Measurements from ENCODE around the gene MRPL14.

MRPL14 gene

GRCh38 chr6:44171899-44172546 lies 44.8 kb upstream of the MRPL14 start:
- Histone ChIP-seq H3K27me3 (replicated peaks; ENCODE audit: insufficient read depth, low read length) (no peaks in the 10 kb centered on the region; the same call in 1 of the 2 replicates), H3K79me2 (ENCODE audit: low read length) (no peaks in the 10 kb centered on the region), H4K20me1 (ENCODE audit: insufficient read depth, low read length) (no peaks in the 10 kb centered on the region), H3K9me2 (replicated peaks; ENCODE audit: insufficient read depth, low read length) (no peaks in the 10 kb centered on the region), H3K4me1 (ENCODE audit: low read length) (no peaks in the 10 kb centered on the region), H2AFZ (ENCODE audit: low read length) (no peak overlapping the region), H3K27ac (ENCODE audit: low read length) (no peak overlapping the region), H3K36me3 (replicated peaks; ENCODE audit: insufficient read depth, low read length) (no peaks in the 10 kb centered on the region), H3K9me3 (replicated peaks; ENCODE audit: insufficient read depth, low read length) (no peaks in the 10 kb centered on the region), H3K9ac (ENCODE audit: low read length) (no peak overlapping the region), H3K4me3 (ENCODE audit: low read length) (no peak overlapping the region), H3K4me2 (ENCODE audit: low read depth, low read length) (no peak overlapping the region), H3F3A (ENCODE audit: insufficient read depth, low read length) (no peaks in the 10 kb centered on the region)
- TF ChIP-seq EZH2phosphoT487 (IDR thresholded peaks at IDR 0.05; ENCODE audit: low read length): no peak
- no peak for TF ChIP-seq CTCF (IDR thresholded peaks at IDR 0.05; ENCODE audit: low read length)
- no peak for TF ChIP-seq EZH2 (optimal IDR thresholded peaks at IDR 0.05; ENCODE audit: low read depth, low read length)
- no peak for DNase-seq

GRCh38 chr6:44169886-44170570 lies 42.8 kb upstream of the MRPL14 start:
- Histone ChIP-seq H3F3A (ENCODE audit: insufficient read depth, low read length) (no peaks in the 10 kb centered on the region), H3K4me2 (ENCODE audit: low read depth, low read length) (no peak overlapping the region), H3K9me2 (replicated peaks; ENCODE audit: insufficient read depth, low read length) (no peaks in the 10 kb centered on the region), H4K20me1 (ENCODE audit: insufficient read depth, low read length) (no peaks in the 10 kb centered on the region), H2AFZ (ENCODE audit: low read length) (no peak overlapping the region), H3K36me3 (replicated peaks; ENCODE audit: insufficient read depth, low read length) (no peaks in the 10 kb centered on the region), H3K79me2 (ENCODE audit: low read length) (no peaks in the 10 kb centered on the region), H3K9ac (ENCODE audit: low read length) (no peak overlapping the region), H3K9me3 (replicated peaks; ENCODE audit: insufficient read depth, low read length) (no peaks in the 10 kb centered on the region), H3K27ac (ENCODE audit: low read length) (no peak overlapping the region), H3K4me1 (ENCODE audit: low read length) (no peaks in the 10 kb centered on the region), H3K4me3 (ENCODE audit: low read length) (no peak overlapping the region), H3K27me3 (replicated peaks; ENCODE audit: insufficient read depth, low read length) (no peaks in the 10 kb centered on the region; the same call in none of the 2 replicates)
- no peak for TF ChIP-seq CTCF (IDR thresholded peaks at IDR 0.05; ENCODE audit: low read length)
- no peak for TF ChIP-seq EZH2 (optimal IDR thresholded peaks at IDR 0.05; ENCODE audit: low read depth, low read length)
- TF ChIP-seq EZH2phosphoT487 (IDR thresholded peaks at IDR 0.05; ENCODE audit: low read length): no peak
- DNase-seq: no peak

- Histone ChIP-seq H4K20me1 (ENCODE audit: insufficient read depth, low read length) (no peaks in the 10 kb centered on the region), H3K36me3 (replicated peaks; ENCODE audit: insufficient read depth, low read length) (no peaks in the 10 kb centered on the region), H3F3A (ENCODE audit: insufficient read depth, low read length) (no peaks in the 10 kb centered on the region), H3K4me2 (ENCODE audit: low read depth, low read length) (no peak overlapping the region), H3K9ac (ENCODE audit: low read length) (no peak overlapping the region), H3K27me3 (replicated peaks; ENCODE audit: insufficient read depth, low read length) (no peaks in the 10 kb centered on the region; the same call in none of the 2 replicates), H2AFZ (ENCODE audit: low read length) (no peak overlapping the region), H3K27ac (ENCODE audit: low read length) (no peak overlapping the region), H3K9me2 (replicated peaks; ENCODE audit: insufficient read depth, low read length) (no peaks in the 10 kb centered on the region), H3K4me3 (ENCODE audit: low read length) (no peak overlapping the region), H3K9me3 (replicated peaks; ENCODE audit: insufficient read depth, low read length) (no peaks in the 10 kb centered on the region), H3K4me1 (ENCODE audit: low read length) (no peaks in the 10 kb centered on the region), H3K79me2 (ENCODE audit: low read length) (no peaks in the 10 kb centered on the region)
- TF ChIP-seq CTCF (IDR thresholded peaks at IDR 0.05; ENCODE audit: low read length) (no peak), EZH2 (optimal IDR thresholded peaks at IDR 0.05; ENCODE audit: low read depth, low read length) (no peak), EZH2phosphoT487 (IDR thresholded peaks at IDR 0.05; ENCODE audit: low read length) (no peak)
- no peak for DNase-seq
Measured at GRCh38 chr6:44169154-44169553, 41.9 kb upstream of the MRPL14 start.

Data from MM.1S (cell line).